IMR-90 (cell line): Measurements from ENCODE around the gene ALKAL2.

Experiments used
- BHLHE40 ChIP-seq: fragments of 150-350 bp; IDR thresholded peaks from 2 replicates; pipeline ENCODE4 v1.6.1; 2016; ENCODE audit warnings: mild to moderate bottlenecking, low read depth, low read length
- ELK1 ChIP-seq: fragments of 150-350 bp; IDR thresholded peaks from 2 replicates; pipeline ENCODE4 v1.6.1; 2016; ENCODE audit warnings: low read depth, mild to moderate bottlenecking, low read length, moderate library complexity, borderline replicate concordance

GRCh38 chr2:274503-274902 lies 13.4 kb downstream of the ALKAL2 start:
- TF ChIP-seq BHLHE40 = no peak
- no peak for TF ChIP-seq ELK1
